Left ventricle myocardium inferior (tissue), 1 donor: Measurements from ENCODE around the gene DDIT4. TPM values are rescaled to one million over a fixed set of nuclear protein-coding genes. Genes with fewer than 3 reads are reported as not detected.
"Not testable (repeated sequence)": the region's sequence is repeated elsewhere in the genome, so short reads cannot be mapped to it uniquely, and the experiment has no call there.

Experiments used
- DNase-seq: peaks from one replicate; pipeline ENCODE4 v3.0.0-alpha.2; 2020
- H3K27ac ChIP-seq: fragments of 200-600 bp; replicated peaks from 2 replicates; pipeline ENCODE4 v1.8.0; 2021
- H3K27me3 ChIP-seq: fragments of 200-600 bp; 2 replicates; pipeline ENCODE4 v1.8.0; 2021; ENCODE audit warnings: low read depth
- H3K36me3 ChIP-seq: fragments of 200-600 bp; 2 replicates; pipeline ENCODE4 v1.8.0; 2021
- H3K4me1 ChIP-seq: fragments of 200-600 bp; 2 replicates; pipeline ENCODE4 v1.8.0; 2021
- H3K4me3 ChIP-seq: fragments of 200-600 bp; 2 replicates; pipeline ENCODE4 v1.8.0; 2021; ENCODE audit warnings: mild to moderate bottlenecking, moderate library complexity
- H3K9me3 ChIP-seq: fragments of 200-600 bp; replicated peaks from 2 replicates; pipeline ENCODE4 v1.8.0; 2021
- intact Hi-C: fragments of 100-400 bp; cut with micrococcal nuclease; formaldehyde crosslinking; loops from one replicate; pipeline ENCODE4 v1.11.0; 2022
- total RNA-seq: library from RNA; stranded (reverse); fragmentation: NEBNext Ultra II Directional; extraction: Animal tissue kit (Norgen Biotek cat#: 25700); gene quantifications from one replicate; pipeline ENCODE4 v1.2.1, GENCODE V29; 2021
- TF ChIP-seq, protein P1 (sequence below): fragments of 200-600 bp; IDR thresholded peaks from 2 replicates; pipeline ENCODE4 v1.8.0; 2021; ENCODE audit warnings: antibody characterized with exemption, mild to moderate bottlenecking, borderline replicate concordance
- donor health status: DM: no; HTN: yes; CAD: no; lungs with severe emphysema.

The DDIT4 gene
- total RNA-seq, 1 donor from 2014 or later: 66.3 TPM

- Histone ChIP-seq H3K27ac (peak overlapping the region; percentile 100), H3K4me3 (peak overlapping the region; percentile 84), H3K9me3 (no peaks in the 10 kb centered on the region), H3K27me3 (no peaks in the 10 kb centered on the region), H3K4me1 (peaks cover 51% of the 10 kb centered on the region), H3K36me3 (peaks cover 17% of the 10 kb centered on the region)
- intact Hi-C loops: loop anchor here (10.0 kb wide), 1 partner anchor 48 kb away; no protein-coding TSS in a partner anchor
- no peak for DNase-seq
- TF ChIP-seq, protein P1, sequence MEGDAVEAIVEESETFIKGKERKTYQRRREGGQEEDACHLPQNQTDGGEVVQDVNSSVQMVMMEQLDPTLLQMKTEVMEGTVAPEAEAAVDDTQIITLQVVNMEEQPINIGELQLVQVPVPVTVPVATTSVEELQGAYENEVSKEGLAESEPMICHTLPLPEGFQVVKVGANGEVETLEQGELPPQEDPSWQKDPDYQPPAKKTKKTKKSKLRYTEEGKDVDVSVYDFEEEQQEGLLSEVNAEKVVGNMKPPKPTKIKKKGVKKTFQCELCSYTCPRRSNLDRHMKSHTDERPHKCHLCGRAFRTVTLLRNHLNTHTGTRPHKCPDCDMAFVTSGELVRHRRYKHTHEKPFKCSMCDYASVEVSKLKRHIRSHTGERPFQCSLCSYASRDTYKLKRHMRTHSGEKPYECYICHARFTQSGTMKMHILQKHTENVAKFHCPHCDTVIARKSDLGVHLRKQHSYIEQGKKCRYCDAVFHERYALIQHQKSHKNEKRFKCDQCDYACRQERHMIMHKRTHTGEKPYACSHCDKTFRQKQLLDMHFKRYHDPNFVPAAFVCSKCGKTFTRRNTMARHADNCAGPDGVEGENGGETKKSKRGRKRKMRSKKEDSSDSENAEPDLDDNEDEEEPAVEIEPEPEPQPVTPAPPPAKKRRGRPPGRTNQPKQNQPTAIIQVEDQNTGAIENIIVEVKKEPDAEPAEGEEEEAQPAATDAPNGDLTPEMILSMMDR: no peak
Measured at GRCh38 chr10:72276421-72277339, 3.0 kb downstream of the DDIT4 start.

- intact Hi-C loops: loop anchor here (10.0 kb wide), 1 partner anchor 47 kb away; no protein-coding TSS in a partner anchor
- DNase-seq: no peak
- Histone ChIP-seq H3K36me3 (peaks cover 17% of the 10 kb centered on the region), H3K9me3 (no peaks in the 10 kb centered on the region), H3K4me3 (no peak overlapping the region), H3K27me3 (no peaks in the 10 kb centered on the region), H3K27ac (peak overlapping the region; percentile 100), H3K4me1 (peaks cover 43% of the 10 kb centered on the region)
- TF ChIP-seq, protein P1: no peak
Measured at GRCh38 chr10:72277340-72277995, 3.7 kb downstream of the DDIT4 start.

GRCh38 chr10:72277996-72278667 lies 4.4 kb downstream of the DDIT4 start:
- H3K27ac ChIP-seq: peak overlapping the region; percentile 100
- no peaks in the 10 kb centered on the region for H3K27me3 ChIP-seq
- peaks cover 17% of the 10 kb centered on the region for H3K36me3 ChIP-seq
- H3K4me3 ChIP-seq: no peak overlapping the region
- H3K4me1 ChIP-seq: peaks cover 38% of the 10 kb centered on the region
- TF ChIP-seq, protein P1: no peak
- DNase-seq: no peak
- no peaks in the 10 kb centered on the region for H3K9me3 ChIP-seq
- intact Hi-C loops: loop anchor here (10.0 kb wide), 1 partner anchor 47 kb away; no protein-coding TSS in a partner anchor

DNA sequence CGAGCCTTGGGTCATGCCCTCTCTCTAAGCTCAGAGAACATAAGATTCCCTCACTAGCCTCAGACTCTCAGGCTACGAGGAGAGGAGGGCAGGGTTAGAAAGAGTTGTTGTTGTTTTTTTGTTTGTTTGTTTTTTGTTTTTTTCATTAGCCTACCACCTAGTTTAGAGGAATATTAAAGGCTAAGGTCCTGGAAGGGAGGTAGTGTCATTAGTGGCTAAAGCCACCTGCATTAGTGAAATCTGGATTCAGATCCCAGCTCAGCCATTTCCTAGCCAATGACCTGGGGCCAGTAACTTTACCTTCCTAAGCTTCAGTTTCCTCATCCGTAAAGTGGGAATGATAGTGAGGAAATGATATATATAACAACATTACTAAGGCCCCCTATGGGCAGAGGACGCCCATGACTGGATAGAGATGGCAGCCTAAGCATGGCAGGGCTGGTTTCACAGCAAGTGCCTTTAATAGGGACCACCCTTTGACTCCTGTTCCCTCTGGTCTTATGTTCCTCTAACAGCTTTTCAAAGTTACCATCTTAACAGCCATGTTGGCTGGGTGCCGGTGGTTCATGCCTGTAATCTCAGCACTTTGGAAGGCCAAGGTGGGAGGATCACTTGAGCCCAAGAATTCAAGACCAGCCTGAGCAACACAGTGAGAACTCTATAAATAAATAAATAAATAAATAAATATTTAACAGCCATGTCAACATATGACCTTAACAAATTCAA lies 5.1 kb downstream of the DDIT4 start:
- peaks cover 17% of the 10 kb centered on the region for H3K36me3 ChIP-seq
- no peak overlapping the region for H3K4me3 ChIP-seq
- H3K27me3 ChIP-seq: no peaks in the 10 kb centered on the region
- peaks cover 37% of the 10 kb centered on the region for H3K4me1 ChIP-seq
- H3K27ac ChIP-seq: peak overlapping the region; percentile 100
- H3K9me3 ChIP-seq: no peaks in the 10 kb centered on the region
- DNase-seq: no peak
- intact Hi-C loops: loop anchor here (10.0 kb wide), 1 partner anchor 46 kb away; no protein-coding TSS in a partner anchor
- TF ChIP-seq, protein P1: peak; percentile 12

DNA sequence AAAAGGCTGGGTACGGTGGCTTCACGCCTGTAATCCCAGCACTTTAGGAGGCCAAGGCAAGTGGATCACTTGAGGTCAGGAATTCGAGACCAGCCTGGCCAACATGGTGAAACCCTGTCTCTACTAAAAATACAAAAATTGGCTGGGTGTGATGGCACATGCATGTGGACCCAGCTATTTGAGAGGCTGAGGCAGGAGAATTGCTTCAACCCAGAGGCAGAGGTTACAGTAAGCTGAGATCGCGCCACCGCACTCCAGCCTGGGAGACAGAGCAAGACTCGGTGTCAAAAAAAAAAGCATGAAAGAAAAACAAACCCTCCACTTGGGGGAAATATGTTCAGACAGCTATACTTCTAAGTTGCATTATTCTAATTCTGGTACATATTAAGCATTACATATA lies 5.9 kb downstream of the DDIT4 start:
- not testable (repeated sequence) for DNase-seq, H3K27me3 ChIP-seq, H3K27ac ChIP-seq, H3K9me3 ChIP-seq, H3K4me3 ChIP-seq
- intact Hi-C loops: loop anchor here (10.0 kb wide), 1 partner anchor 45 kb away; no protein-coding TSS in a partner anchor
- Histone ChIP-seq H3K4me1 (peaks cover 30% of the 10 kb centered on the region), H3K36me3 (peaks cover 16% of the 10 kb centered on the region)
